SU-DHL-6 (cell line): ENCODE results near the gene CR1.

Source experiments
- CTCF ChIP-seq: fragments of 200-600 bp; sonication (generic); IDR thresholded peaks from one replicate; pipeline ENCODE4 v1.5.1; 2017; ENCODE audit warnings: antibody characterized with exemption, mild to moderate bottlenecking, low read length, moderate library complexity; ENCODE audit not compliant: insufficient read depth, poor library complexity, severe bottlenecking
- EZH2phosphoT487 ChIP-seq: fragments of 200-600 bp; sonication (generic), shearing (Covaris generic); conservative IDR thresholded peaks from 2 replicates; pipeline ENCODE4 v1.6.1; 2018; ENCODE audit warnings: mild to moderate bottlenecking, antibody characterized with exemption, low read length, moderate library complexity, mixed read lengths

GRCh38 chr1:207619871-207620542, 124.0 kb downstream of the CR1 start:
- TF ChIP-seq CTCF (peak; percentile 45), EZH2phosphoT487 (no peak)
